K562 (cell line): ENCODE results near the gene SLC26A1. TPM values are rescaled to one million over a fixed set of nuclear protein-coding genes. Genes with fewer than 3 reads are reported as not detected.
A peak's percentile ranks its signal among the peaks of the same experiment; 100 is the strongest.

Experiments
- ATAC-seq: fragments of 200-7000 bp; cut with Tn5 transposase; 3 replicates; pipeline ENCODE4 v1.9.1; 2020; ENCODE audit warnings: moderate library complexity
- BruUV-seq: library from RNA; stranded (reverse); fragments of 400-500 nt; replicated peaks from 2 replicates; lab custom pipeline; 2021; lab: Mats Ljungman, UMichigan
- CTCF ChIA-PET: fragments of 300-600 bp; formaldehyde crosslinking; extraction: SDS; loops from one replicate; lab custom pipeline; 2021; ENCODE audit warnings: low intra/inter-chr PET ratio; lab: Yijun Ruan, JAX
- POLR2A ChIA-PET: fragments of 300-600, 350-650 bp; sonication (Branson Sonifier 250); formaldehyde crosslinking; extraction: SDS; loops from one replicate; lab custom pipeline; 2021; ENCODE audit warnings: antibody characterized with exemption, inconsistent platforms; lab: Yijun Ruan, JAX
- DNase-seq, 4 experiments: peaks; one replicate each; pipeline versions ENCODE4 v3.0.0 to v3.0.0-alpha.2; 2011 to 2018; ENCODE audit warnings: low spot score in 3 of 4, mixed read lengths in 3 of 4; ENCODE audit errors: extremely low read depth in 1 of 4
- FAIRE-seq: peaks from 2 replicates; lab custom pipeline; 2011; peaks lifted over from hg19 to GRCh38; lab: Jason Lieb, UNC
- H2AFZ ChIP-seq: 2 replicates; pipeline ENCODE4 v1.6.0; 2011; ENCODE audit warnings: low read depth, low read length, control low read depth, inconsistent platforms
- H3K27ac ChIP-seq: fragments of 200-600 bp; 3 replicates; pipeline ENCODE4 v1.8.0; 2011; ENCODE audit warnings: low read depth, mild to moderate bottlenecking, control low read depth, inconsistent platforms, low read length, moderate library complexity, mixed read lengths; ENCODE audit errors: extremely low read depth
- H3K27me3 ChIP-seq, 2 experiments: fragments of 300-600 bp in 1 of 2; 2 replicates in 1 of 2; 3 replicates in 1 of 2; pipeline versions ENCODE4 v1.6.0 to v1.8.0; 2011; ENCODE audit warnings: inconsistent platforms in 2 of 2, low read length in 2 of 2, mild to moderate bottlenecking in 1 of 2, mixed read lengths in 1 of 2, moderate library complexity in 1 of 2; ENCODE audit not compliant: control insufficient read depth in 2 of 2, insufficient read depth in 2 of 2
- H3K36me3 ChIP-seq: fragments of 300-600 bp; 3 replicates; pipeline ENCODE4 v1.8.0; 2011; ENCODE audit warnings: mild to moderate bottlenecking, low read length, inconsistent platforms; ENCODE audit not compliant: control insufficient read depth, insufficient read depth
- H3K4me1 ChIP-seq, 2 experiments: fragments of 200-600 bp in 1 of 2; replicated peaks in 1 of 2; 2 replicates in 1 of 2; 3 replicates in 1 of 2; pipeline versions ENCODE4 v1.5.1 to v1.8.0; 2011; ENCODE audit warnings: inconsistent platforms in 2 of 2, low read length in 2 of 2, mild to moderate bottlenecking in 1 of 2, mixed read lengths in 1 of 2, moderate library complexity in 1 of 2; ENCODE audit not compliant: control insufficient read depth in 2 of 2, insufficient read depth in 2 of 2
- H3K4me2 ChIP-seq: 2 replicates; pipeline ENCODE4 v1.6.1; 2011; ENCODE audit warnings: low read length, control low read depth, inconsistent platforms, mixed read lengths; ENCODE audit not compliant: insufficient read depth
- H3K4me3 ChIP-seq: fragments of 200-600 bp; sonication (generic), shearing (Covaris generic); 2 replicates; pipeline ENCODE4 v1.5.1; 2016; ENCODE audit warnings: control low read depth, inconsistent platforms
- H3K79me2 ChIP-seq: fragments of 200-600 bp; 3 replicates; pipeline ENCODE4 v1.8.0; 2011; ENCODE audit warnings: low read length, inconsistent platforms; ENCODE audit not compliant: control insufficient read depth, insufficient read depth
- H3K9ac ChIP-seq, 2 experiments: 2 replicates each; pipeline versions ENCODE4 v1.6.0 to v1.6.1; 2011; ENCODE audit warnings: low read depth in 2 of 2, low read length in 2 of 2, control low read depth in 1 of 2, inconsistent platforms in 1 of 2, mild to moderate bottlenecking in 1 of 2, mixed read lengths in 1 of 2; ENCODE audit not compliant: insufficient read depth in 1 of 2
- H3K9me1 ChIP-seq: one replicate; pipeline ENCODE4 v1.6.0; 2011; ENCODE audit warnings: inconsistent platforms, mild to moderate bottlenecking, low read length, moderate library complexity; ENCODE audit not compliant: control insufficient read depth, insufficient read depth
- H3K9me3 ChIP-seq: replicated peaks from 2 replicates; pipeline ENCODE4 v1.5.1; 2011; ENCODE audit warnings: low read depth, low read length, inconsistent platforms; ENCODE audit not compliant: control insufficient read depth, insufficient read depth
- H4K20me1 ChIP-seq: replicated peaks from 2 replicates; pipeline ENCODE4 v1.6.1; 2011; ENCODE audit warnings: low read length, inconsistent platforms, mixed read lengths; ENCODE audit not compliant: control insufficient read depth, insufficient read depth
- E2F1 ChIP-seq: sonication (generic); formaldehyde crosslinking; IDR thresholded peaks from 2 replicates; pipeline ENCODE4 v1.8.1; 2023; ENCODE audit warnings: mild to moderate bottlenecking, missing genetic modification reagents, moderate library complexity
- EGR1 ChIP-seq: fragments of 450-650 bp; conservative IDR thresholded peaks from 2 replicates; pipeline ENCODE4 v1.6.1; 2017; ENCODE audit warnings: mild to moderate bottlenecking
- WGBS: fragments of 100-300 bp; shearing (Covaris generic); methylation state at CpG from one replicate; pipeline ENCODE4 v1.1.6; 2016; ENCODE audit warnings: low coverage, mixed read lengths; ENCODE audit not compliant: insufficient coverage; ENCODE audit errors: missing lambda C conversion rate; 5-methylcytosine and 5-hydroxymethylcytosine counted together
- in situ Hi-C: fragments of 300-500 bp; cut with MboI; formaldehyde crosslinking; loops from 4 replicates; pipeline ENCODE4 v1.15.0; 2018; ENCODE audit warnings: inconsistent platforms, mixed read lengths
- intact Hi-C: fragments of 100-400 bp; cut with micrococcal nuclease; formaldehyde crosslinking; loops from 2 replicates; pipeline ENCODE4 v1.14.2; 2022
- polyA plus RNA-seq, 8 experiments: library from polyadenylated mRNA; depleted of rRNA in 4 of 8; stranded (reverse) in 5 of 8; unstranded in 3 of 8; fragments of >200 nt; fragmentation: Nextera tagmentation in 2 of 8; fragmentation: Illumina TruSeq in 1 of 8; extraction: Ambion mirVana in 2 of 8; extraction: Trizol in 1 of 8; gene quantifications; 2 replicates each; pipeline versions ENCODE4 v1.2.1 to v1.2.3, GENCODE V29; 2011 to 2014; ENCODE audit warnings: inconsistent platforms in 1 of 8, missing spikeins in 1 of 8
- total RNA-seq, 7 experiments: library from RNA; depleted of rRNA in 6 of 7; stranded (reverse); fragments of >200 nt in 6 of 7; fragmentation: Illumina TruSeq in 2 of 7; extraction: Trizol in 2 of 7; gene quantifications; 2 replicates each; pipeline versions ENCODE4 v1.2.1 to v1.2.3, GENCODE V29; 2011 to 2021; ENCODE audit warnings: low replicate concordance in 1 of 7
- TF ChIP-seq, protein P1 (sequence below): sonication (generic); formaldehyde crosslinking; IDR thresholded peaks from 2 replicates; pipeline ENCODE4 v1.8.0; 2022; ENCODE audit warnings: missing genetic modification reagents, mild to moderate bottlenecking, moderate library complexity, borderline replicate concordance

Gene SLC26A1
- total and polyA plus RNA-seq, 9 of the 15 experiments (the other 6 are each of a cell fraction or from before 2014, with no cell fraction given), result 0.11 to 4.2 (median 0.95) TPM

GRCh38 chr4:1033840-1034551 is 40.8 kb upstream of the SLC26A1 start:
- H4K20me1 ChIP-seq, result no peaks in the 10 kb centered on the region
- 0 out of 5 replicates have a peak, but pooled peaks cover 0 to 6% of the 10 kb centered on the region in 2 experiments for H3K27me3 ChIP-seq
- no peak overlapping the region for H3K4me3 ChIP-seq
- no peak overlapping the region for H3K4me2 ChIP-seq
- no peaks in the 10 kb centered on the region for H3K9me1 ChIP-seq
- in situ Hi-C loops (no loop called here), intact Hi-C loops (no loop called here)
- ChIA-PET POLR2A (interaction anchor here (0.6 kb wide), 1 partner anchor 105 kb away, joined by 3 read pairs; no protein-coding TSS in a partner anchor), CTCF (no interaction called here)
- no peak for FAIRE-seq
- no TSS peak for BruUV-seq
- peaks cover 5 to 87% of the 10 kb centered on the region in 2 experiments for H3K4me1 ChIP-seq
- TF ChIP-seq EGR1 (peak; percentile 48), E2F1 (CRISPR knock-in tag) (no peak)
- TF ChIP-seq, protein P1, sequence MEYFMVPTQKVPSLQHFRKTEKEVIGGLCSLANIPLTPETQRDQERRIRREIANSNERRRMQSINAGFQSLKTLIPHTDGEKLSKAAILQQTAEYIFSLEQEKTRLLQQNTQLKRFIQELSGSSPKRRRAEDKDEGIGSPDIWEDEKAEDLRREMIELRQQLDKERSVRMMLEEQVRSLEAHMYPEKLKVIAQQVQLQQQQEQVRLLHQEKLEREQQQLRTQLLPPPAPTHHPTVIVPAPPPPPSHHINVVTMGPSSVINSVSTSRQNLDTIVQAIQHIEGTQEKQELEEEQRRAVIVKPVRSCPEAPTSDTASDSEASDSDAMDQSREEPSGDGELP (CRISPR knock-in tag), result 0 out of 2 replicates have a peak, but pooled peaks have one; percentile 4
- H3K9me3 ChIP-seq, result no peaks in the 10 kb centered on the region
- 28% methylated on average over 22 of the region's 35 CpGs for WGBS
- peak overlapping the region in 1 of 2 experiments; percentile 66; a peak in 2 of 4 replicates for H3K9ac ChIP-seq
- DNase-seq, result no peak
- peak; percentile 63 for ATAC-seq
- no peaks in the 10 kb centered on the region for H3K79me2 ChIP-seq
- no peak overlapping the region for H3K27ac ChIP-seq
- no peaks in the 10 kb centered on the region for H3K36me3 ChIP-seq
- peak overlapping the region; percentile 40; the same call in 1 of the 2 replicates for H2AFZ ChIP-seq
